RWPE2 (cell line): ENCODE measurements around the gene FRMD3.

Source experiments
- ATAC-seq: fragments of 200-7000 bp; cut with Tn5 transposase; 3 replicates; pipeline ENCODE4 v1.9.1; 2021; ENCODE audit warnings: low read depth
- DNase-seq: peaks from one replicate; pipeline ENCODE4 v3.0.0-alpha.2; 2020; ENCODE audit warnings: low spot score
- H3K27ac ChIP-seq: fragments of 450-650 bp; 2 replicates; pipeline ENCODE4 v1.5.1; 2017; ENCODE audit warnings: mild to moderate bottlenecking; ENCODE audit not compliant: poor library complexity, severe bottlenecking
- H3K27me3 ChIP-seq: fragments of 250-450 bp; sonication (Bioruptor Pico); 2 replicates; pipeline ENCODE4 v1.5.1; 2021; ENCODE audit warnings: mild to moderate bottlenecking, moderate library complexity; ENCODE audit not compliant: insufficient read depth, poor library complexity, severe bottlenecking
- H3K36me3 ChIP-seq: fragments of 250-450 bp; sonication (Bioruptor Pico); 2 replicates; pipeline ENCODE4 v1.5.1; 2020; ENCODE audit warnings: low read depth, mild to moderate bottlenecking, moderate library complexity
- H3K4me1 ChIP-seq: fragments of 250-450 bp; sonication (Bioruptor Pico); 2 replicates; pipeline ENCODE4 v1.5.1; 2021; ENCODE audit warnings: mild to moderate bottlenecking, moderate library complexity; ENCODE audit not compliant: insufficient read depth, poor library complexity, severe bottlenecking
- H3K4me3 ChIP-seq: fragments of 250-450 bp; sonication (Bioruptor Pico); 2 replicates; pipeline ENCODE4 v1.5.1; 2021; ENCODE audit warnings: mild to moderate bottlenecking, moderate library complexity; ENCODE audit not compliant: severe bottlenecking
- H3K9me3 ChIP-seq: fragments of 250-450 bp; sonication (Bioruptor Pico); 2 replicates; pipeline ENCODE4 v1.5.1; 2021; ENCODE audit warnings: mild to moderate bottlenecking, moderate library complexity; ENCODE audit not compliant: severe bottlenecking
- TF ChIP-seq, protein P1 (sequence below): fragments of 450-650 bp; IDR thresholded peaks from one replicate; pipeline ENCODE4 v1.5.1; 2017; ENCODE audit warnings: mild to moderate bottlenecking, moderate library complexity; ENCODE audit not compliant: poor library complexity, severe bottlenecking

The FRMD3 gene

DNA sequence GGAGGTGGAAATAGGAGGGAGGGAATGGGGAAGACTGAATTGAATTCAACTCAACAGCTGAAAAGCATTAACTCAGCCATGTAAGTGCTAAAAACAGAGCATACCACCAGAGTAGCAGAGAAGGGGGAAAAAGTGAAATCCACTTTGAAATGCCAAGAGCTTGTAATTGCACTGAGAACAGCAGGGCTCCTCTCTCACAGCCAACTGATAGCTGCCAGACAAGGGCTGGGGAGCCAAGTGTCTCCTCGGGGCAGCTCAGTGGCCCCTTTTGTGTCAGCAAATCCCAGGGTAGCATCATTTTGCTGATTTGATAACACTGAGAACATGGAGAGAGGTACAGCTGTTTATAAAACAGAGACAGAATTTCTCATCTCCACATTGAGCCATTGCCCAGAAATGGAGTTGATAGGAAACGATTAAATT is 182.5 kb downstream of the FRMD3 start:
- ATAC-seq (no peak), DNase-seq (no peak)
- TF ChIP-seq, protein P1, sequence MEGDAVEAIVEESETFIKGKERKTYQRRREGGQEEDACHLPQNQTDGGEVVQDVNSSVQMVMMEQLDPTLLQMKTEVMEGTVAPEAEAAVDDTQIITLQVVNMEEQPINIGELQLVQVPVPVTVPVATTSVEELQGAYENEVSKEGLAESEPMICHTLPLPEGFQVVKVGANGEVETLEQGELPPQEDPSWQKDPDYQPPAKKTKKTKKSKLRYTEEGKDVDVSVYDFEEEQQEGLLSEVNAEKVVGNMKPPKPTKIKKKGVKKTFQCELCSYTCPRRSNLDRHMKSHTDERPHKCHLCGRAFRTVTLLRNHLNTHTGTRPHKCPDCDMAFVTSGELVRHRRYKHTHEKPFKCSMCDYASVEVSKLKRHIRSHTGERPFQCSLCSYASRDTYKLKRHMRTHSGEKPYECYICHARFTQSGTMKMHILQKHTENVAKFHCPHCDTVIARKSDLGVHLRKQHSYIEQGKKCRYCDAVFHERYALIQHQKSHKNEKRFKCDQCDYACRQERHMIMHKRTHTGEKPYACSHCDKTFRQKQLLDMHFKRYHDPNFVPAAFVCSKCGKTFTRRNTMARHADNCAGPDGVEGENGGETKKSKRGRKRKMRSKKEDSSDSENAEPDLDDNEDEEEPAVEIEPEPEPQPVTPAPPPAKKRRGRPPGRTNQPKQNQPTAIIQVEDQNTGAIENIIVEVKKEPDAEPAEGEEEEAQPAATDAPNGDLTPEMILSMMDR = no peak
- no peak overlapping the region for H3K27ac ChIP-seq
- no peaks in the 10 kb centered on the region for H3K27me3 ChIP-seq
- H3K9me3 ChIP-seq = no peaks in the 10 kb centered on the region
- no peaks in the 10 kb centered on the region for H3K36me3 ChIP-seq
- H3K4me1 ChIP-seq = no peaks in the 10 kb centered on the region
- no peak overlapping the region for H3K4me3 ChIP-seq

GRCh38 chr9:83355024-83355444 is 183.2 kb downstream of the FRMD3 start:
- DNase-seq (no peak), ATAC-seq (no peak)
- H3K27me3 ChIP-seq = no peaks in the 10 kb centered on the region
- H3K36me3 ChIP-seq = no peaks in the 10 kb centered on the region
- TF ChIP-seq, protein P1 = no peak
- H3K9me3 ChIP-seq = no peaks in the 10 kb centered on the region
- no peak overlapping the region for H3K27ac ChIP-seq
- H3K4me1 ChIP-seq = no peaks in the 10 kb centered on the region
- H3K4me3 ChIP-seq = no peak overlapping the region

- ATAC-seq (no peak), DNase-seq (no peak)
Measured at GRCh38 chr9:83349031-83349430, 189.2 kb downstream of the FRMD3 start.

GRCh38 chr9:83346655-83347420 is 191.4 kb downstream of the FRMD3 start:
- TF ChIP-seq, protein P1 = no peak
- Histone ChIP-seq H3K27ac (no peak overlapping the region), H3K9me3 (no peaks in the 10 kb centered on the region), H3K4me3 (no peak overlapping the region), H3K36me3 (no peaks in the 10 kb centered on the region), H3K27me3 (no peaks in the 10 kb centered on the region), H3K4me1 (no peaks in the 10 kb centered on the region)
- DNase-seq = no peak
- no peak for ATAC-seq

More at GRCh38 chr9:83349031-83349430, 189.2 kb downstream of the FRMD3 start:
- Histone ChIP-seq H3K27me3 (no peaks in the 10 kb centered on the region), H3K4me3 (no peak overlapping the region), H3K36me3 (no peaks in the 10 kb centered on the region), H3K9me3 (no peaks in the 10 kb centered on the region), H3K27ac (no peak overlapping the region), H3K4me1 (no peaks in the 10 kb centered on the region)
- TF ChIP-seq, protein P1 = no peak

GRCh38 chr9:83343366-83343999 is 194.7 kb downstream of the FRMD3 start:
- Histone ChIP-seq H3K27me3 (no peaks in the 10 kb centered on the region), H3K27ac (no peak overlapping the region), H3K4me1 (no peaks in the 10 kb centered on the region), H3K9me3 (no peaks in the 10 kb centered on the region), H3K36me3 (no peaks in the 10 kb centered on the region), H3K4me3 (no peak overlapping the region)
- TF ChIP-seq, protein P1 = no peak
- ATAC-seq (no peak), DNase-seq (no peak)
